HG03442 (cell line): Measurements from ENCODE around the gene SMARCD2.
A peak's percentile ranks its signal among the peaks of the same experiment; 100 is the strongest.
"Not testable (repeated sequence)": the region's sequence is repeated elsewhere in the genome, so short reads cannot be mapped to it uniquely, and the experiment has no call there.

Experiments
- ATAC-seq: cut with Tn5 transposase; IDR thresholded peaks from one replicate; pipeline ENCODE4 v1.9.1; 2021; ENCODE audit warnings: mild to moderate bottlenecking, moderate library complexity; ENCODE audit not compliant: unreplicated experiment

The SMARCD2 gene

DNA sequence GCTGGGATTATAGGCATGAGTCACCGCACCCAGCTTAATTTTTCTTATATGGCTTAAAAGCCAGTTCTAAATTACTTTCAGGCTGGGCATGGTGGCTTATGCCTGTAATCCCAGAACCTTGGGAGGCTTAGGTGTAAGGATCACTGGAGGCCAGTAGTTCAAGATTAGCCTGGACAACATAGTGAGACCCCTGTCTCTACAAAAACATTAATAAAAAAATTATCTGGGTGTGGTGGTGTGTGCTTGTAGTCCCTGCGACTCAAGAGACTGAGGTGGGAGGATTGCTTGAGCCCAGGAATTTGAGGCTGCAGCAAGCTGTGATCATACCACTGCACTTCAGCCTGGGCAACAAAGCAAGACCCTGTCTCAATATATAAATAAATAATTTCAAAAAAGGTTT lies 10.8 kb upstream of the SMARCD2 start:
- no peak for ATAC-seq

DNA sequence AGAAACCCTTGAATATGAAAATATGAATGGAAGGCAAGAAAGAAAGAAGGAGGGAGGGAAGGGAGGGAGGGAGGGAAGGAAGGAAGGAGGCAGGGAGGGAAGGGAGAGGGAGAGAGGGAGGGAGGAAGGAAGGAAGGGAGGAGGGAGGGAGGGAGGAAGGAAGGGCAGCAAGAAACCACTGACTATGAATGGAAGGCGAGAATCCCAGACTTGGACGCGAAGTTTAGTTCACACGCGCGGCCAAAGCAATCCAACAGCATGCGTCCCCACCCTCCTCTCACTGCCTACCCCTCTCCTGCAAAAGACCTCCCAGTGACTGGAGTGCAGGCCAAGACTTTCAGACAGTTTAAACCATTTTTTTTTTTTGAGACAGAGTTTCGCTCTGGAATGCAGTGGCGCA lies 7.9 kb upstream of the SMARCD2 start:
- no peak for ATAC-seq

DNA sequence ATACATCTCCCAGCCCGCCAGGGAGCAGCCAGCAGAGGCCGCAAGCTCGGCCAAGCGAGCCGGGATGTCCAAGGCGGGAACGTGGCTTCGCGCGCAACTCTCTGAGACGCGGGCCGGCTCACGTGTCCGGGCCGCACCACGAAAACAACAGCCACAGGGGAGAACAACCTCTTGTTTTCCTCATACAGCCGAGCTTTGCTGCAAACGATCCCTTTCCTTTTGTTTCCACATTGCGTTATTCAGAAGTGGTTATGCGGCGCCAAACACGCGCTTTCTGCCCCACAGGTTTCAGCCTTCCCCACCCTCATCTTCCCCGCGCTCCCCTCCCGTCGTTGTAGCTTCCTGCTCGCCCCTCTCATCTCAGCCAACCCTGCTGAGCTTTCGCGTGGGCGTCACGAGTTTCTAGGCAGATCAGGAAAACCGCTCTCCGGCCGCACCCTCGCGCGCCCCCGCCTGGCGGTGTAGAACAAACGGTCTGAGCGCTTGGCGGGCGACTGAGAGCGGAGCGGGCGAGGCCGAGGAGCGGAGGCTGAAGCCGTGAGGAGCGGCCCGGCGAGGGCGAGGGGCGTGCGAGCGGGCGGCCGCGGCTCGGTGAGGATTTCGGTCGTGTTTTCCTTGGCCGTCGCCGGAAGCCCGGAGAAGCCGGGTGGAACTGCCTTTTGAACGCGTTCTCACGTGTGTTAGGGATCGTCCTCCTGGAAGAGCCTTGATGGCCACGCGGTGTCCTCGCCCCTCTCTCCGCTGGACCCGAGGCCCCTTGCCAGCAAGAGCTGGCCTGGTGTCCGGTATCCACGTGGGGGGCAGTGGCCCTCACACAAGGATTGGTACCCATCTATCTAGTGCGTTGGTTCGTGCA lies 6.6 kb upstream of the SMARCD2 start:
- peak; percentile 85 for ATAC-seq

DNA sequence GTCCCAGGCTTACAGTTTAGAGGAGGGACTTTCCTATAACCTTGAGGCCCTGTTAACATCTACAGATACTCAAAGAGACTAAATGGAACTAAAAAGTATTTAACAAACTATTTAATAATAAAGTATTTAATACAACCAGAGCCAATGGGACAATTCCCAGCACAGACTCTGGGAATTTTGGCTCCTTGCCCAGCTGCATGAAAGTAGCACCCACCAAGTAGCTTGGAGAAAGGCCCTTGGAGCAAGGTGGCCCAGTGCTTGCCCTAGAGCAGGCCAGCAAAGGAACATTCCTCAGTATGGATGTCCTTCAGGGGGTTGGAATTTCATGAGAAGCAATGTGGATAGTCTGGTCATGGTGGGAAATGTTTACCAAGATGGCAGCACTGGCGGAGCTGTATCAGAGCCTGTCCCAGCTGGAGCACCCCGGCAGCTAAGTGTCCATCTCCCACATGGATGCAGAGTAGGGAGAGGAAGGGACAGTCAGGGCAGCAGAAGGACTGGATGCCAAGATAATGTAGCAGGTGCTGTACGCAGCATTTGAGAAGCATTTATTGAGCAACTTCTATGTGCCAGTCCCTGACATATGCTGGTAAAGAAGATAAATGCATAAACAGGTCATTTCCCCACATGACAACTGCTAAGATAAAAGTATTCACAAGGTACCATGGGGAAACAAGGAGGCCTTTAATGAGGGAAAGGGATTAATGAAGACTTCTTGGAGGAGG lies 5.2 kb upstream of the SMARCD2 start:
- ATAC-seq = no peak

DNA sequence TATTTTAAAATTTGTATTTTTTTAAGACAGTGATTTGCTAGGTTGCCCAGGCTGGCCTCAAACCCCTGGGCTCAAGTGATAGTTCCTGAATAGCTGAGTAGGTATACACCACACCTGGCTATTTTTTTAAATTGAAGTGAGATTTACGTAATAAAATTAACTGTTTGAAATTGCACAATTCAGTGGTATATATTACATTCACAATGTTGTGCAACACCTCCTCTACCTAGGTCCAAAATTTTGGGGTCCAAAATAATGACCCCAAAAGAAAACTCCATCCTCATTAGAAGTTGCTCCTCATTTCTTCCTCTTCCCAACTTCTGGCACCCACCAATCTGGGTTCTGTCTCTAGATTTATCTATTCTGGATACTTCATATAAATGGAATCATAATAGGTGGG lies 3.0 kb upstream of the SMARCD2 start:
- ATAC-seq = no peak

DNA sequence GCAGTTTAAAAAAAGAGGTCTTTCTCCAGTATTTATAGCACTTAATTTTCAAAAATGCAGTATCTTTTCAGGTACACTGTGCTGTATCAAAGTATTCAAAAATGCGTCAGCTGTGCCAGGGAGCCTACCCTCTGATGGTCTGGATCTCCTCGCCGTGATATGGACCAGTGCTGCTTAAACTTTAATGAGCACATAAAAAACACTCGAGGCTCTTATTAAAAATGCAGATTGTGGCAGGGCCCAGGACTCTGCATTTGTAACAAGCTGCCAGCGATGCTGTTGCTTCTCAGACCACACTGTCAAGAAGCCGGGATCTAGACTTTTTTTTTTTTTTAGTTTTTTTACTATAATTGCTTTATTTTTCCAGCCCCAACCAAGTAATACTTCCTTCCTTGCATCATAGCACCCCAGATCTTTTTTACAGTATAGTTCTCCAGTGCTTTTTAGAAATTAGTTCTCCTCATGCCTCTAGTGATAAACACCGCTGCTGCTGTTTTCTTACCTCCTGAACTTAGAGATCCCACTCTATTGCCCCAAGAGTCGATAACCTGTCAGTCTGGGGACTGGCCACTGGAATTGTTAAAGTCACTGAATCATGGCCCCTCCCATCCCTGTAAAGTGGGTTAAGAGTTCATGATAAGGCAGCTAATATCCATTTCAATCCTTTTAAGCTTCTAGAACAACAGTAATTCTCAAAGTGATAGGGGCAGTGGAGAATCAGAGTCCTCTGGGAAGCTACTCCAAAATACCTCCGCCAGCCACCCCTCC lies 1.6 kb upstream of the SMARCD2 start:
- no peak for ATAC-seq

DNA sequence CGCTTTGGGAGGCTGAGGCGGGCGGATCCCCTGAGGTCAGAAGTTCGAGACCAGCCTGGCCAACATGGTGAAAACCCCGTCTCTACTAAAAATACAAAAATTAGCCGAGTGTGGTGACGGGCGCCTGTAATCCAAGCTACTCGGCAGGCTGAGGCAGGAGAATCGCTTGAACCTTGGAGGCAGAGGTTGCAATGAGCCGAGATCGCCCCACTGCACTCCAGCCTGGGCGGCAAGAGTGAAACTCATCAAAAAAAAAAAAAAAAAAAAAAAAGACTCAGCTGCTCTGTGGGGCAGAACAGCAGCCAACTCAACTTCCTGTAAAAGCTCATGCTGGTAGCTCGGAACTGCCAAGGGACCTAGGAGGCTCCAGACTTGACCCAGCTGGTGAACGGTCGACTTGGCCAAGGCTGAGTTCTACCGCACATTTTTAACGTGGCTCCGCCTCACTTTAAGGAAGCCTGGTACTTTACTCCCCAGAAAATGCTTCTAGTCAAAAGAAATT lies 953 bp upstream of the SMARCD2 start:
- not testable (repeated sequence) for ATAC-seq

DNA sequence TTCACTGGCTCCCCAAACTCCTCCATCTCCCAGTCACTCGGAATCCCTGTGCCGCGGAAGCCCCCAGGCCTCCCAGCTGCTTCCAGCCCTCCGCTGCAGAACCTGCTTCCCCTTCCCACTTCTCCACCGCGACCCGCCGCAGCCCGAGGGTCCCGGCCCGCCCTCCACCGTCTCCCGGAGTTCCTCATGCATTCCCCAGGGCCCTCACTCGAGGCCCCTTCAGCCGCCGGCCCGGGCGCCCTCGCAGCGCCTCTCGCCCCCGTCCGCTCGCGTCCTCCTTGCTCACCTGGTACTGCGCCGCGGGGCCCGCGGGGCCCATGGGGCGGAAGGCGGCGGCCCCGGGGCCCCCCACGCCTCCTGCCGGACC lies 329 bp downstream of the SMARCD2 start:
- peak; percentile 19 for ATAC-seq

DNA sequence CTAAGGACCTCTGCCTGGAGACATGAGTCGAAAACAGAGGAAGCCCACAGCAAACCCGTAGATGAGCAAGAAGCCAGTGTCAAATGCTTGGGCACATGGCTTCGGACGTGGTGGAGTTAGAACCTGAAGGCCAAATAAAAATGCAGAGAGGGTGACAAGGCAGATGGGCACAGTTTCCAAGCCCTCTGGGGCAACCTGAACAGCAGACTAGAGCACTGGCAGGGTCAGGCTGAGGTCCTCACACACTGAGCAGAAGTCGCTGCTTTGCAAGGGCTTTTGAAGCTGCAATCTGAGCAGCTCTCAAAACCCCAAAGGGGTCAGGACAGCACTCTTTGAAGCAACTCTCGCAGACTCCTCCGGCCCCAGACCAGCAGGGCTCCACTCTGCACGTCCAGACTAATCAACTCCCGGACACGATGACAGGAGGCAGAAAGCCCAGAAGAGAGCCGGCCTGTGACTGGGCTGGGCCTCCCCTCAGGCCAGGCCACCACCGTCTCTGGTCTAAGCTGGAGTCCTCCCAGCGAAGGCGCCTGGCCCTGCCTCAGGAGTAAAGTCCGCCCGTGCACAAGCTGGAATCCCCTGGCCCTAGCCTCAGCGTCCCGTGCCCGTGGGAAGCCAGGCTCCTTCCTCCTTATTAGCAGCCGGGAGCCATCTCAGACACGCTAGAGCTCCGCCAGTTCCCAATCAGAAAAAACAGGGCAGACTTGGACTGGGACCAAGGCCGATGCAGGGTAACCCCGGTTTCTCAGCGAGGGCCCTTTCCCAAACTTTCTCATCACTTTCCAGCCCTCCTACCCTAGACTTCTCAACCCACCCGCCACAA lies 924 bp downstream of the SMARCD2 start:
- no peak for ATAC-seq

DNA sequence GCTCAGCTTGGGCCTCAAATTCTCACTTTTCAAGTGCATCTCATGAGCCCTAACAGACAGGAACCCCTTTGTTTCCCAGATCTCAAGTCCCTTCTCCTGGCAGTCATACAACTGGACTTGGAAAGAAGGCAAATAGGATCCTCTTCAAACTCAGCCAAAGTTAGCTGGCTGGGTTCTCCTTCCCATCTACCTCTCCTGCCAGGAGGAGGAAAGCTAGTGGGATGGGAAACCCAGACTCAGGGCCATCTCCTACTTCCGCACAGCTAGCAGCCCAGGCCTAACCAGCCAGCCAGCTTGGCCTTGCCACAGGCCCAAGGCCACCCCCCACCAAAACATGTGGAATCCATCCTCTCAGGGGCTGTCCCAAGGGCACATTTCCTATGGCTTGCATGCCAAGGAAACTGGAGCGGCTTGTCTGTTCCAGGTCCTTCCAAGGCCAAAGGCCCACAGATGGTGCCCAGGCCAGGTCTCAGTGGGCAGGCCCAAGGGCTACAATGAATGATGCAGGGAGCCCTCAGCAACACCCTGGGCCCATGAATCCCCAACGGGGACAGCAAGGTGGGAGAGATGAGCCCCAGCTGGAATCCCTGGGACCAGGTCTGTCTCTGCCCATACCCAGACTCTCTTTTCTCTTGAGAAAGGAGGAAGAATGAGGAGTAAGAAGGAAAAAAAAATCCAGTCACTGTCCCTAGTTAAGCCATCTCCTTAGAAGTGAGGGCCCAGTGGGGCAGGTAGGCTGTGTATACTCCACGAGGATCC lies 1.7 kb downstream of the SMARCD2 start:
- no peak for ATAC-seq

DNA sequence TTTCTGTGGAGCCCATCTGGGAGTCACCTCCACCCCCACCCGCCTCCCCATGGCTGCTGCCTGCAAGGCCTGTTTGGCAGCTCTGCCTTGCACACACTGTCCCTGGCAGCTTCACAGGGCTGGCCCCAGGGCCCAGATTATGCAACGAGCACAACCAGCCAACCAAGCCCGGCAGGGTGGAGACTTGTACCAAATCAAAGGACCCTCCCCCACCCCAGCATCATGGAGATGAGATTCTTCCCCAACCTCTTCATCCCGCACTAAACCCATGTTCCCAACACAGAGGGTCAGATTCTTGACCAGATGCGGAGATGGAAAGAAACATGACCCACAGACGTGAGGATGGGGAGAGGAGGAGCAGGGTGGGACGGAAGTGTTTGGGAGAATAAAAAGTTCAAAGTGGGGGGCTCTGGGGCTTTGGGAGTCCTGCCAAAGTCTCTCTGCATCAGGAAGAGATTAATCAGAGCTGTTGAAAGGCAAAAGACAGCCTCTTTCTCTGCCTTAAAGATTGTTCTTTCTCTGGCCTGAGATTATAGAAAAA lies 3.8 kb downstream of the SMARCD2 start:
- ATAC-seq = no peak

DNA sequence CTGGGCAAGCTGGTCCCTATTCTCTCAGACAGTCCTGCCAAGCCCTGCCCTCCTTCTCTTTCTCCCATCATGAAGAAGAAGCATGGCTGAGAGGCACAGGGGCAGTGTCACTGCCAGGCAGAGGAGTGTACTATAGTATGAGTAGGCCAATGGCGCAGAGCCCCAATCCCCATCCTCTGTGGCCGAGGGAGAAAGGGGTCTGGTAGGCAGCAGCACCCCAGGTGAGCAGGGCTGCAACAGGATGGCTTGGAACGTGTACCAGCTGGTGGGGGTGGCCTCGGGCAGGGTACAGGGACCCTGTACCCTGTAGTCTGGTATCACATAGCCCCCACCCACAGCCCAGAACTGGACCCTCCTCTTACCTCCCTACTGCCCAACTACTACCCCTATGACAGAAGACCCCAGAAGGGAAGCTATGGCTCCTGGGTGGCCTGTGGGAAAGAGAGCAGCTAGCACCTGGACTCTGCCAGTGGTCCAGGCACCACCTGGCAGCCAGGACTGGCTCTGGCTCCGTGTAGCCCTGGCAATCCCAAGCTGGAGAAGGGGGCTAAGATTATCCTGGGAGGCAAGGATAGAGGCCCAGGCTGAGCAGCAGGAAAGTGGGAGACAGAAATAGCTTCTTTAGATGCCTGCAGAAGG lies 4.4 kb downstream of the SMARCD2 start:
- no peak for ATAC-seq

DNA sequence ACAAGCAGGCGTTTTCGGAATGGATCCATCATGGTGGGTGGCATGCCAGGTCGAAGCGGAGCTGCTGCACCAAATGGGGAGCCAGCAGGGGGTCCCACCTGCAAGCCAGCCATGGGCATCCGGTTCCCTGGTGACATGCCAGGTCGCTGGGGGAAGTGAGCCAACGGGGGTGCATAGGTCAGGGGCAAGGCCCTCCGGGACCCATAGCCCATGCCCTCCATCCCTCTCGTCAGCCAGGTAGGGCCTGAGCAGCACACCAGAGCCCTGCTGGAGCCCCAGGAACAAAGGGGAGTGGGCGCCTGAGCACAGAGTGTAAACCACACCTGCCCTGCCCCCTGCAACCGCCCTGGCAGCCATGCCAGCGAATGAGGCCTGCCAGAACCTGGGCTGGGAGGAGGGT lies 5.0 kb downstream of the SMARCD2 start:
- no peak for ATAC-seq

DNA sequence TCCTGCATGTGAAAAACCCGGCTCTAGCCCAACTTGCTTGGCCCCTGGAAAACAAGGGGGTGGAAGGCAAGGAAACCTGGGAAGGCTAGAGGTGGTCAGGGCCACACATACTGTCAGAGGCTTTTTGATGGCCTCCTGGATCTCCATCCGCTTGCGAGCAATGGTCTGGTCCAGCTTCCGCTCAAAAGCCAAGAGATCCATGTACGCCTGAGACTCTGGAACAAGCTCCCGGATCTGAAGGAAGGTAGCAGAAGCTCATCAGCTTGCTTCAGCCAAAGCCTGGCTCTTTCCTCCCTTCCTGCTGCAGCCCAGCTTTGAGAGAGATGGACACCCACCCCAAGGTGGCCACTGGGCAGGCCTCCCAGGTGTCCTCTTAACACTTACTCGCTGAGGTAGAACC lies 5.7 kb downstream of the SMARCD2 start:
- no peak for ATAC-seq

DNA sequence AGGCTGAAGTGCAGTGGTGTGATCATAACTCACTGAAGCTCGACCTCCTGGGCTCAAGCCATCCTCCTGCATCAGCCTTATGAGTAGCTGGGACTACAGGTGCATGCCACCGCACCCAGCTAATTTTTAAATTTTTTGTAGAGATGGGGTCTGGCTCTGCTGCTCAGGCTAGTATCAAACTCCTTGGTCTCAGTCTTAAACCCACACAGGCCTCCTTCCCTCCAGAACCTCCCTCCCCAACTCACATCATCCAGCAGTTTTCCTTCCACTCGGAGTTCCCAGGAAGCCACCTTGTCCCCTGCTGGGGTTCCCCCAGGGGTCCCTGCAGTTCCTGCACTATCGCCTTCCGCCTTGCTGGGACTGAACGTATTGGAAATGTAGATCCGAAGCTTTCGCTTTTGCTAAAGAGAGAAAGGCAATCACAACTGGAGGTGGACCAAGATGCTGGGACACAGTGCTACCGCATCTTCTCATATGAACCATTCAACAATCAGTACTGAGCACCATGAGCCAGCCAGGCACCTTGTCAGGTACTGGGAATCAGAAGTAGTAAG lies 7.2 kb downstream of the SMARCD2 start:
- ATAC-seq = no peak

DNA sequence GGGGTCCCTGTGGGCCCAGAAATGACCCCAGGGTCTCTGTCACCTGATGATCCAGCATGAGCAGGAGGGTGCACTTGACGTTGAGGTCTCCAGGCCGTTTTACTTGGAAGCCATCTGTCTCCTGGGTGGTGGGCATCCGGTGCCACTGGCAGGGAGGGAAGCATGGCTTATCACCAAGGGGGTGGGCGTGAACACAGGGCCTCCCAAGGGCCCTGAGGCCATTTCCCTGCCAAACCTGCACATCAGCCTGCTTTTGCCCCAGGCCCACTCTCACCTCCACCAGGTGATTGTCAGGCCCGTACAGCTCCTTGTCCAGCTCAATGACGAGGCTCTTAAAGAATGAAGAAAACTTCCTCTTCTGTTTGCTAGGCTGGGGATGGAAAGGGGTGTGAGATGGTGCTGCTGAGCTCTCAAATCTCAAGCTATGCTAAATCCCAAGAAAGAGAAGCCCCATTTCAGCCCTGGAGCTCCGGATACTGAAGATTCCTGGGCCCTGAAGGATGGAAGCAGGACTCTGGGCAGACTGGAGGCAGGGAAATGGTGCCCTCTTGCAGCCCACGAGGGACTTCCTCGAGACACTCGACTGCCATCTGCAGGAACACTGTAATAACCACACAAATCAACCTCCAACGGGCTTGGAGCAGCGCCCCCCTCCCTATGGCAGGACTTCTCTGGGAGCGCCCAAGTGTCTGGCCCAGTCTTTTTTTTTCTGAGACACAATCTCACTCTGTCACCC lies 7.9 kb downstream of the SMARCD2 start:
- peak; percentile 65 for ATAC-seq

DNA sequence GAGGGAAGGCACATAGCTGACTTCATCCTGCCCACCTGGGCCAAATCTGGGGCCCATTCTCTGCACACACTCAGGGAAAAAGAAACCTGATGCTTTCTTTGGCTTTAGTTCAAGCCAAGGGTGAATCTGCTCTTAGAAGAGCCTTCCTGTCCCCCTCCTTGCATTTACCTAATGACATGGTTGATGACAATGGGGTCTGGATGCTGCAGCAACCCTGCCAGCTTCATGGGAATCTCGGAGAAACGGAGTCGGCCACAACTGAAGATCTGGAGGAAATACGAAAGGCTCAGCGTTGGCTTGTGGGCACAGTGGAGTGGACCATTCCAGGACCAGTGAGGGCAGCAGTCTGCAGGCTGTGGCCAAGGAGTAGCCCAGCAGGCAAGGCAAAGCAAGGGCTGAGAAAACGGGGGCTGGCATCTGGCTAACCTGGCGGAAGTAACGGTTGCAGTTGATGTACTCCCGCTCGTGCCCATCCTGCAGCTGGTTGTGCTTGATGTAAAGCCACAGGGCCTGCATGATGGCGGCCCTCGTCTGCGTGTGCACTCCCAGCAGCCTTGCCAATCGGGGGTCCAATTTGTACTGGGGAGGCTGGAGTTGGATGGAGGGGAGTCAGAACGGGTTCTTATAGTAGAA lies 8.6 kb downstream of the SMARCD2 start:
- ATAC-seq = no peak
